Measurements from ENCODE around the gene CTLA4.

DNA sequence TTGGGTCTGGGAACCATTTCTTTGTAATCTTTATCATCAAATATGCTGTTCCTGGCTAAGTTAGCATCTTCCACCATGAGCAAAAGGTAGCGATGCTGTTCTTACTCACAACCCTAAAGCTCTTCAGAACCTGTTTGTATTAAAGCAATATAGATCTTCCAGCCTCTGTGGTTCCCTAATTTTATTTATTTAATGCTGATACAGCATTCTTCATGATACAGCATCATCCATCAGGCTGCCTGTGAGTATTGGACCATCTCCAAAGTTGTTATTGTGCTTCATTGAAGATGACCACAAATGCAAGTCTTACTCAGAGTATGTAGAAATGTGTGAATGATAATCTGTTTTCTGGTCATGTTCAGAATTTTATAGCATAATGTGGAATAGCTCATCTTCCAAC is 40.9 kb upstream of the CTLA4 start:
- TF ChIP-seq, protein P1, sequence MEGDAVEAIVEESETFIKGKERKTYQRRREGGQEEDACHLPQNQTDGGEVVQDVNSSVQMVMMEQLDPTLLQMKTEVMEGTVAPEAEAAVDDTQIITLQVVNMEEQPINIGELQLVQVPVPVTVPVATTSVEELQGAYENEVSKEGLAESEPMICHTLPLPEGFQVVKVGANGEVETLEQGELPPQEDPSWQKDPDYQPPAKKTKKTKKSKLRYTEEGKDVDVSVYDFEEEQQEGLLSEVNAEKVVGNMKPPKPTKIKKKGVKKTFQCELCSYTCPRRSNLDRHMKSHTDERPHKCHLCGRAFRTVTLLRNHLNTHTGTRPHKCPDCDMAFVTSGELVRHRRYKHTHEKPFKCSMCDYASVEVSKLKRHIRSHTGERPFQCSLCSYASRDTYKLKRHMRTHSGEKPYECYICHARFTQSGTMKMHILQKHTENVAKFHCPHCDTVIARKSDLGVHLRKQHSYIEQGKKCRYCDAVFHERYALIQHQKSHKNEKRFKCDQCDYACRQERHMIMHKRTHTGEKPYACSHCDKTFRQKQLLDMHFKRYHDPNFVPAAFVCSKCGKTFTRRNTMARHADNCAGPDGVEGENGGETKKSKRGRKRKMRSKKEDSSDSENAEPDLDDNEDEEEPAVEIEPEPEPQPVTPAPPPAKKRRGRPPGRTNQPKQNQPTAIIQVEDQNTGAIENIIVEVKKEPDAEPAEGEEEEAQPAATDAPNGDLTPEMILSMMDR (IDR thresholded peaks at IDR 0.05; ENCODE audit: insufficient read depth, low read length): no peak
- no peak for TF ChIP-seq POLR2AphosphoS5 (IDR thresholded peaks at IDR 0.05; ENCODE audit: low read depth)
